Measurements from ENCODE around the gene BMP2. TPM values are rescaled to one million over a fixed set of nuclear protein-coding genes. Genes with fewer than 3 reads are reported as not detected.

The BMP2 gene
- polyA plus RNA-seq, 1 donor (not counting 4 experiments of a cell fraction or from before 2014, with no cell fraction given): 3.6 TPM

DNA sequence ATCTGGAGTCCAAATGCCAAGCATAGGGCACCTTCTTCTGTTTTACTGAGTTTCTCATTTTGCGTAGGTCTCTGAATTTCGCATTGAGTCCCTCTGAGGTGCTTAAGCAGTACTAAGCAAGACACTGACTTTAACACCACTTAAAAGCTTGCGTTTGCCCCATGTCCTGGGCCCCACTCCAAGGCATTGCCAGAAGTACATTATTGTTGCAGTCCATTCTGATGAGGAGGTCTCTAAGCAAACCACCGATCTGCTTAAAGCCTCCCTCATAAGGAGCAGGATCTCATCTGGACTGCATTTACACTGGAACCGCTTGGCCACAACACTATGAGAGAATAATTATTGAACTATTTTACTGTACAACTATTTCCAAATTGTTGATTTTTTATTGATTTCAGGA is 16.3 kb downstream of the BMP2 start:
- Histone ChIP-seq H2AFZ (ENCODE audit: control insufficient read depth, low read length) (no peak overlapping the region), H3K9me3 (ENCODE audit: control insufficient read depth, low read depth, low read length) (no peaks in the 10 kb centered on the region), H3K9me1 (ENCODE audit: control insufficient read depth, extremely low read depth, insufficient read depth, low read length) (no peaks in the 10 kb centered on the region), H3K9ac (ENCODE audit: control insufficient read depth, extremely low read depth, insufficient read depth, low read length) (no peak overlapping the region), H3K27me3 (ENCODE audit: control insufficient read depth, extremely low read depth, insufficient read depth, low read length) (no peaks in the 10 kb centered on the region), H3K4me1 (ENCODE audit: control insufficient read depth, extremely low read depth, insufficient read depth, low read length) (no peaks in the 10 kb centered on the region), H3K4me2 (ENCODE audit: control insufficient read depth, extremely low read depth, insufficient read depth, low read depth, low read length) (no peak overlapping the region), H4K20me1 (ENCODE audit: control insufficient read depth, extremely low read depth, insufficient read depth, low read length) (no peaks in the 10 kb centered on the region), H3K79me2 (ENCODE audit: control insufficient read depth, insufficient read depth, low read length) (no peaks in the 10 kb centered on the region), H3K4me3 (ENCODE audit: control insufficient read depth in 2 of 3, extremely low read depth in 1 of 3, insufficient read depth in 2 of 3, low read depth in 1 of 3, low read length in 3 of 3) (no peak overlapping the region), H3K36me3 (ENCODE audit: control insufficient read depth in 2 of 2, extremely low read depth in 1 of 2, insufficient read depth in 2 of 2, low read length in 2 of 2) (peaks cover 0 to under 1% of the 10 kb centered on the region in 2 experiments), H3K27ac (ENCODE audit: control insufficient read depth, insufficient read depth, low read length) (no peak overlapping the region)
- no peak for DNase-seq (ENCODE audit: low read depth, low spot score)
- no peak for FAIRE-seq
- TF ChIP-seq, protein P1, sequence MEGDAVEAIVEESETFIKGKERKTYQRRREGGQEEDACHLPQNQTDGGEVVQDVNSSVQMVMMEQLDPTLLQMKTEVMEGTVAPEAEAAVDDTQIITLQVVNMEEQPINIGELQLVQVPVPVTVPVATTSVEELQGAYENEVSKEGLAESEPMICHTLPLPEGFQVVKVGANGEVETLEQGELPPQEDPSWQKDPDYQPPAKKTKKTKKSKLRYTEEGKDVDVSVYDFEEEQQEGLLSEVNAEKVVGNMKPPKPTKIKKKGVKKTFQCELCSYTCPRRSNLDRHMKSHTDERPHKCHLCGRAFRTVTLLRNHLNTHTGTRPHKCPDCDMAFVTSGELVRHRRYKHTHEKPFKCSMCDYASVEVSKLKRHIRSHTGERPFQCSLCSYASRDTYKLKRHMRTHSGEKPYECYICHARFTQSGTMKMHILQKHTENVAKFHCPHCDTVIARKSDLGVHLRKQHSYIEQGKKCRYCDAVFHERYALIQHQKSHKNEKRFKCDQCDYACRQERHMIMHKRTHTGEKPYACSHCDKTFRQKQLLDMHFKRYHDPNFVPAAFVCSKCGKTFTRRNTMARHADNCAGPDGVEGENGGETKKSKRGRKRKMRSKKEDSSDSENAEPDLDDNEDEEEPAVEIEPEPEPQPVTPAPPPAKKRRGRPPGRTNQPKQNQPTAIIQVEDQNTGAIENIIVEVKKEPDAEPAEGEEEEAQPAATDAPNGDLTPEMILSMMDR (optimal IDR thresholded peaks at IDR 0.05 in 1 of 3, IDR thresholded peaks at IDR 0.05 in 1 of 3, conservative IDR thresholded peaks at IDR 0.05 in 1 of 3; ENCODE audit: extremely low read depth in 1 of 3, insufficient read depth in 2 of 3, low read length in 3 of 3): no peak
- no peak for TF ChIP-seq EZH2 (IDR thresholded peaks at IDR 0.05; ENCODE audit: low read length)
- dilution Hi-C loops (cut with MboI; ENCODE audit: extremely low pct_ligation_motif_present, low sequenced_read_pairs): no loop called here

DNA sequence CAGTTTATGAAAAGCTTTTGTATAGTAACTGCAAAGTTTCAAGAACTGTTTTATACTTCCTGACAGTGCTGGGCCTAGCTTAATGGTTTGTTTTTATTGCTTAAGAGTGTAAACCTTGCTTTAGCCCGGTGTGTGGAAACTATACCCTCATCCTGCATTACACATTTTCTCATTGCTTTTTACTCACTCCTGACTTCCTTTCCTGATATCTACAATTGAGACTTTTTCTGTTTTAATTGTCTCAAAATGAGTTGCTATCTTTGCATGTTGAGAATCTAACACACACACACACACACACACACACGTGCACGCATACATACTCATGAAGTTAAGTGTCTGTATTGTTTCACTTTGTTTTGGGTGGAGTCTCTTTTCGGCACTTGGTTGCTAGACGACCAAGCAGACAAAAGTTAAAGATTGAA is 16.7 kb downstream of the BMP2 start:
- Histone ChIP-seq H3K9me3 (ENCODE audit: control insufficient read depth, low read depth, low read length) (no peaks in the 10 kb centered on the region), H3K36me3 (ENCODE audit: control insufficient read depth in 2 of 2, extremely low read depth in 1 of 2, insufficient read depth in 2 of 2, low read length in 2 of 2) (no peaks in the 10 kb centered on the region), H2AFZ (ENCODE audit: control insufficient read depth, low read length) (no peak overlapping the region), H3K27me3 (ENCODE audit: control insufficient read depth, extremely low read depth, insufficient read depth, low read length) (no peaks in the 10 kb centered on the region), H3K27ac (ENCODE audit: control insufficient read depth, insufficient read depth, low read length) (no peak overlapping the region), H3K4me3 (ENCODE audit: control insufficient read depth in 2 of 3, extremely low read depth in 1 of 3, insufficient read depth in 2 of 3, low read depth in 1 of 3, low read length in 3 of 3) (no peak overlapping the region), H3K9me1 (ENCODE audit: control insufficient read depth, extremely low read depth, insufficient read depth, low read length) (no peaks in the 10 kb centered on the region), H3K4me1 (ENCODE audit: control insufficient read depth, extremely low read depth, insufficient read depth, low read length) (no peaks in the 10 kb centered on the region), H3K79me2 (ENCODE audit: control insufficient read depth, insufficient read depth, low read length) (no peaks in the 10 kb centered on the region), H3K4me2 (ENCODE audit: control insufficient read depth, extremely low read depth, insufficient read depth, low read depth, low read length) (peak overlapping the region; percentile 54), H3K9ac (ENCODE audit: control insufficient read depth, extremely low read depth, insufficient read depth, low read length) (no peak overlapping the region), H4K20me1 (ENCODE audit: control insufficient read depth, extremely low read depth, insufficient read depth, low read length) (no peaks in the 10 kb centered on the region)
- dilution Hi-C loops (cut with MboI; ENCODE audit: extremely low pct_ligation_motif_present, low sequenced_read_pairs): no loop called here
- TF ChIP-seq, protein P1 (optimal IDR thresholded peaks at IDR 0.05 in 1 of 3, IDR thresholded peaks at IDR 0.05 in 1 of 3, conservative IDR thresholded peaks at IDR 0.05 in 1 of 3; ENCODE audit: extremely low read depth in 1 of 3, insufficient read depth in 2 of 3, low read length in 3 of 3): no peak
- no peak for TF ChIP-seq EZH2 (IDR thresholded peaks at IDR 0.05; ENCODE audit: low read length)
- DNase-seq (ENCODE audit: low read depth, low spot score): no peak
- no peak for FAIRE-seq
